Measurements from ENCODE around the gene NOS2.

GRCh38 chr17:27800522-27800921 lies at the start of gene NOS2:
- no peak for TF ChIP-seq CTCF (IDR thresholded peaks at IDR 0.05)
- no peak for TF ChIP-seq POLR2A (IDR thresholded peaks at IDR 0.05)
- no peak for TF ChIP-seq EP300 (IDR thresholded peaks at IDR 0.05)

All from ovary (tissue), 3 donors.